SHP77 treated with DMSO at 0.1 percent for 48 hours (cell line): ENCODE data around the gene DELE1.
"Not testable (repeated sequence)": the region's sequence is repeated elsewhere in the genome, so short reads cannot be mapped to it uniquely, and the experiment has no call there.

Experiments used
- DNase-seq: peaks from one replicate; lab custom pipeline; 2025; lab: John Stamatoyannopoulos, UW

DELE1 gene

GRCh38 chr5:141922827-141923447 is 734 bp upstream of the DELE1 start:
- not testable (repeated sequence) for DNase-seq

GRCh38 chr5:141926434-141926833 is 2.8 kb downstream of the DELE1 start:
- no peak for DNase-seq

- DNase-seq = no peak
These were observed 4.4 kb downstream of the DELE1 start for GRCh38 chr5:141928051-141928450.

- no peak for DNase-seq
These were observed 5.9 kb downstream of the DELE1 start for GRCh38 chr5:141929398-141930058.

GRCh38 chr5:141931694-141932093 is 8.0 kb downstream of the DELE1 start:
- no peak for DNase-seq

- no peak for DNase-seq
These were observed 9.5 kb downstream of the DELE1 start for GRCh38 chr5:141933151-141933550.

GRCh38 chr5:141934099-141934844 is 10.6 kb downstream of the DELE1 start:
- DNase-seq = peak; percentile 65

GRCh38 chr5:141935538-141935937 is 11.9 kb downstream of the DELE1 start:
- no peak for DNase-seq

GRCh38 chr5:141940695-141941271 is 17.1 kb downstream of the DELE1 start:
- DNase-seq = no peak

- no peak for DNase-seq
These were observed 17.6 kb downstream of the DELE1 start for GRCh38 chr5:141941307-141941706.

- DNase-seq = no peak
These were observed 18.1 kb downstream of the DELE1 start for GRCh38 chr5:141941779-141942178.

GRCh38 chr5:141942185-141942857 is 18.6 kb downstream of the DELE1 start:
- no peak for DNase-seq

GRCh38 chr5:141944076-141944475 is 20.4 kb downstream of the DELE1 start:
- DNase-seq = no peak

- no peak for DNase-seq
These were observed 21.9 kb downstream of the DELE1 start for GRCh38 chr5:141945511-141946051.

- no peak for DNase-seq
These were observed 23.6 kb downstream of the DELE1 start for GRCh38 chr5:141947316-141947715.

GRCh38 chr5:141948812-141949211 is 25.1 kb downstream of the DELE1 start:
- no peak for DNase-seq

GRCh38 chr5:141949511-141949910 is 25.8 kb downstream of the DELE1 start:
- no peak for DNase-seq

GRCh38 chr5:141950207-141951005 is 26.7 kb downstream of the DELE1 start:
- no peak for DNase-seq

- no peak for DNase-seq
These were observed 27.7 kb downstream of the DELE1 start for GRCh38 chr5:141951332-141951781.

GRCh38 chr5:141952020-141952419 is 28.3 kb downstream of the DELE1 start:
- no peak for DNase-seq

- no peak for DNase-seq
These were observed 30.5 kb downstream of the DELE1 start for GRCh38 chr5:141954194-141954593.
